HG03280 (cell line): ENCODE measurements around the gene CDS2.

Experiments used
- ATAC-seq: cut with Tn5 transposase; IDR thresholded peaks from one replicate; pipeline ENCODE4 v1.9.1; 2021; ENCODE audit warnings: mild to moderate bottlenecking, moderate library complexity; ENCODE audit not compliant: unreplicated experiment

Gene CDS2

GRCh38 chr20:5118220-5119142, 8.3 kb upstream of the CDS2 start:
- ATAC-seq = no peak

- ATAC-seq = no peak
Measured at GRCh38 chr20:5119143-5119434, 7.7 kb upstream of the CDS2 start.

GRCh38 chr20:5119435-5120184, 7.2 kb upstream of the CDS2 start, which contains the start of gene PCNA:
TSS of gene PCNA (minus strand) at chr20:5119958. CDS start at chr20:5119798, 160 bp downstream.
- peak; percentile 96 for ATAC-seq

GRCh38 chr20:5120185-5120476, 6.7 kb upstream of the CDS2 start:
- no peak for ATAC-seq

- no peak for ATAC-seq
Measured at GRCh38 chr20:5122873-5123260, 3.9 kb upstream of the CDS2 start.

- ATAC-seq = peak; percentile 30
Measured at GRCh38 chr20:5127204-5127858, 523 bp downstream of the CDS2 start.

GRCh38 chr20:5127859-5128424, 1.1 kb downstream of the CDS2 start:
- ATAC-seq = no peak

GRCh38 chr20:5128886-5129285, 2.1 kb downstream of the CDS2 start:
- no peak for ATAC-seq

- ATAC-seq = no peak
Measured at GRCh38 chr20:5131502-5131901, 4.7 kb downstream of the CDS2 start.

- no peak for ATAC-seq
Measured at GRCh38 chr20:5133998-5134397, 7.2 kb downstream of the CDS2 start.

- ATAC-seq = no peak
Measured at GRCh38 chr20:5135363-5136012, 8.7 kb downstream of the CDS2 start.

GRCh38 chr20:5136096-5136495, 9.3 kb downstream of the CDS2 start:
- no peak for ATAC-seq

- no peak for ATAC-seq
Measured at GRCh38 chr20:5140195-5140594, 13.4 kb downstream of the CDS2 start.

- ATAC-seq = no peak
Measured at GRCh38 chr20:5141615-5142014, 14.8 kb downstream of the CDS2 start.

GRCh38 chr20:5143851-5144250, 17.0 kb downstream of the CDS2 start:
- ATAC-seq = no peak

GRCh38 chr20:5145365-5146098, 18.7 kb downstream of the CDS2 start:
- no peak for ATAC-seq

- ATAC-seq = no peak
Measured at GRCh38 chr20:5146099-5146668, 19.4 kb downstream of the CDS2 start.

GRCh38 chr20:5146871-5147592, 20.2 kb downstream of the CDS2 start:
- no peak for ATAC-seq

GRCh38 chr20:5148581-5148980, 21.8 kb downstream of the CDS2 start:
- no peak for ATAC-seq
